SK-N-MC (cell line): ENCODE measurements around the gene ATP2B2.

ENCODE experiments used
- DNase-seq: peaks from one replicate; pipeline ENCODE4 v3.0.0-alpha.2; 2011; ENCODE audit warnings: low read depth, low spot score
- H3K27ac ChIP-seq: fragments of 200-600 bp; sonication (generic); 2 replicates; pipeline ENCODE4 v1.5.1; 2016; ENCODE audit warnings: mixed run types
- H3K36me3 ChIP-seq: fragments of 200-600 bp; sonication (generic); 2 replicates; pipeline ENCODE4 v1.6.1; 2017; ENCODE audit warnings: antibody characterized with exemption, low read length, mixed read lengths; ENCODE audit not compliant: insufficient read depth
- H3K4me3 ChIP-seq: fragments of 200-600 bp; sonication (generic); 2 replicates; pipeline ENCODE4 v1.5.1; 2016
- H3K9ac ChIP-seq: fragments of 200-600 bp; sonication (generic); 2 replicates; pipeline ENCODE4 v1.8.0; 2017; ENCODE audit warnings: mixed run types, mixed read lengths; ENCODE audit not compliant: insufficient read length
- H3K9me3 ChIP-seq: fragments of 200-600 bp; sonication (generic); 2 replicates; pipeline ENCODE4 v1.6.1; 2017; ENCODE audit warnings: low read depth, mild to moderate bottlenecking, antibody characterized with exemption, low read length, moderate library complexity, mixed read lengths
- EZH2 ChIP-seq: fragments of 200-600 bp; sonication (generic); IDR thresholded peaks from one replicate; pipeline ENCODE4 v1.6.1; 2017; ENCODE audit warnings: antibody characterized with exemption
- FOXP2 ChIP-seq: optimal IDR thresholded peaks from 2 replicates; pipeline ENCODE3; 2011; ENCODE audit warnings: mild to moderate bottlenecking, moderate library complexity; ENCODE audit not compliant: insufficient read depth; ENCODE audit errors: extremely low read length, control extremely low read depth
- POLR2AphosphoS5 ChIP-seq: IDR thresholded peaks from 2 replicates; pipeline ENCODE4 v1.6.1; 2012; ENCODE audit warnings: mild to moderate bottlenecking, low read depth, low read length, borderline replicate concordance

ATP2B2 gene

GRCh38 chr3:10472877-10473440, 32.4 kb downstream of the ATP2B2 start:
- DNase-seq: no peak
- Histone ChIP-seq H3K9ac (no peak overlapping the region), H3K4me3 (no peak overlapping the region), H3K36me3 (no peaks in the 10 kb centered on the region), H3K9me3 (no peaks in the 10 kb centered on the region), H3K27ac (no peak overlapping the region)
- no peak for TF ChIP-seq FOXP2
- TF ChIP-seq POLR2AphosphoS5: no peak
- no peak for TF ChIP-seq EZH2

- H3K9me3 ChIP-seq: no peaks in the 10 kb centered on the region
- TF ChIP-seq FOXP2: no peak
- TF ChIP-seq EZH2: no peak
- no peak for TF ChIP-seq POLR2AphosphoS5
- no peak overlapping the region for H3K9ac ChIP-seq
- DNase-seq: no peak
- no peak overlapping the region for H3K27ac ChIP-seq
- H3K4me3 ChIP-seq: no peak overlapping the region
- no peaks in the 10 kb centered on the region for H3K36me3 ChIP-seq
Measured at GRCh38 chr3:10471054-10471688, 34.2 kb downstream of the ATP2B2 start.

GRCh38 chr3:10470120-10471053, 35.0 kb downstream of the ATP2B2 start:
- H3K27ac ChIP-seq: no peak overlapping the region
- no peaks in the 10 kb centered on the region for H3K9me3 ChIP-seq
- H3K9ac ChIP-seq: no peak overlapping the region
- H3K4me3 ChIP-seq: no peak overlapping the region
- DNase-seq: no peak
- H3K36me3 ChIP-seq: no peaks in the 10 kb centered on the region
- TF ChIP-seq FOXP2: no peak
- no peak for TF ChIP-seq EZH2
- no peak for TF ChIP-seq POLR2AphosphoS5

- no peak overlapping the region for H3K4me3 ChIP-seq
Measured at GRCh38 chr3:10469441-10470119, 35.8 kb downstream of the ATP2B2 start.

GRCh38 chr3:10468613-10469354, 36.6 kb downstream of the ATP2B2 start:
- TF ChIP-seq FOXP2 (no peak), EZH2 (no peak), POLR2AphosphoS5 (no peak)
- no peak overlapping the region for H3K27ac ChIP-seq
- no peaks in the 10 kb centered on the region for H3K36me3 ChIP-seq
- H3K9ac ChIP-seq: no peak overlapping the region
- no peak for DNase-seq
- H3K4me3 ChIP-seq: no peak overlapping the region
- no peaks in the 10 kb centered on the region for H3K9me3 ChIP-seq

More at GRCh38 chr3:10469441-10470119, 35.8 kb downstream of the ATP2B2 start:
- Histone ChIP-seq H3K9me3 (no peaks in the 10 kb centered on the region), H3K36me3 (no peaks in the 10 kb centered on the region), H3K27ac (no peak overlapping the region), H3K9ac (no peak overlapping the region)
- DNase-seq: no peak
- TF ChIP-seq FOXP2 (no peak), POLR2AphosphoS5 (no peak), EZH2 (no peak)

- H3K36me3 ChIP-seq: no peaks in the 10 kb centered on the region
- no peaks in the 10 kb centered on the region for H3K9me3 ChIP-seq
- no peak overlapping the region for H3K4me3 ChIP-seq
- no peak overlapping the region for H3K9ac ChIP-seq
- TF ChIP-seq EZH2 (no peak), POLR2AphosphoS5 (no peak), FOXP2 (no peak)
- H3K27ac ChIP-seq: no peak overlapping the region
- no peak for DNase-seq
Measured at GRCh38 chr3:10467904-10468612, 37.3 kb downstream of the ATP2B2 start.

DNA sequence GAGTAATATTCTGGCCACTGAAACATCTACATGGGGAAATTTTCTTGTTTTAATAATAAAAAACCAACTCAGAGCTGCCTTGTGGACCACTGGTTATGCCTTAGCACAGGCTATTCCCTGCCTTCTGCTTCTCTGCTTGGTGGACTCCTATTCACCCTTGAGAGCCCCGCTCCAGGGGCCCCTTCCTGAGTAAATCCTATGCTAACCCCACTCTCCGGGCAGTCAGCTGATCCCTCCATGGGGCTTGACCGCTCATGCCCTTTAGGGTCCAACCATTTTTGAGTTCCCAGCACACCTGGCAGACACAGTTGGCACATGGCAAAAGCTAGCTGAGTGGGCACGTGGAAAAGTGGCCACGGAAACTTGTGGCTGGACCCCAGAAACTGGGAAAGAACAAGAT, 38.2 kb downstream of the ATP2B2 start:
- no peak for DNase-seq
- no peaks in the 10 kb centered on the region for H3K36me3 ChIP-seq
- no peak overlapping the region for H3K27ac ChIP-seq
- no peaks in the 10 kb centered on the region for H3K9me3 ChIP-seq
- H3K9ac ChIP-seq: no peak overlapping the region
- no peak for TF ChIP-seq POLR2AphosphoS5
- no peak overlapping the region for H3K4me3 ChIP-seq
